Stimulated activated CD4-positive, alpha-beta T cell treated with anti-CD3 and anti-CD28 coated beads, TNF-alpha, amount 100 ng/mL, for 48 hours (primary cell): ENCODE measurements around the gene SOBP.

Source experiments
- DNase-seq, 3 donors: peaks; one replicate each; pipeline ENCODE4 v3.0.0-alpha.2; 2020; ENCODE audit warnings: low read depth in 3 of 3

SOBP gene

DNA sequence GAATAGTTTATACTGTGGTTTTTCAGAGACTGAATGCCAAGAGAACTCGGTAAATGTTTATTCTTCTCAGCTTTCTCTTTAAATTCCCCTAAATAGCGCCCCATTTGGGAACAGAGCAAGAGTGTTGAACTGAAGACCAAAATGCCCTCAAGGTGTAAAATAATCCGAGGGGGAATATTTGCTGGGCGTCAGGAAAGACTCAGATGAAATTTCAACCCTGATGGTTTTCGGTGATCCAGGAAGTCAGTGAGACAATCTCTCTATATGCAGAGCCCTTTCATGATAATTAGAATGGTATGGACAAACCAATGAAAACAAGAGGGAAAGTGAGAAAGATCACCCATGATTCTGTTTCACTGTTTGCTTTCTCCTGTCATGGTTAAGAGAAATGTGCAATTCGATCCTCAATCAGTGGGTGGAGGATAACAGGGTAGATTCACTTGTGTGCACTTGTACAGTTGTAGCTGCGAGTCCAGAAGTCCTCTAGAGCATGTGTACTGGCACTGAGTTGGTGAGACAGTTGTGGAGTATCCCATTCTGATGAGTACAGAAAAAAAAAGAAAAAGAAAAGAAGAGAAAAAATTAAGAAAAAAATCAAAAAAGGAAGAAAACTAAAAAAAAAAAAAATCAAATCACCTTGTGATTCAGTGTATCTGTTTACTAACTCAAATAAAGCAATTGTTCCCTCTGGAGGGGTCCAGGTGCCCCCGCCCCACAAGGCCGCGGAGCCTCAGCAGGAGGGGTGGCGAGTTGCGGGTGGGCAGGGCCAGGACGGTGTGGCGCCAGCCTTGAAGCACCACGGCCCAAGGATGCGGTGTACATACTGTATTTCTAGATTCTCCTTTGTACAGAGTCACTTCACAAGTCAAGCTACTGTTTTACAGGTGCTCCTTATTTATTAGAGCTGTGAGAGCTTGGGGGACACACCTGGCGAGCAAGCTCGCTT is 169.3 kb downstream of the SOBP start:
- DNase-seq, result no peak

DNA sequence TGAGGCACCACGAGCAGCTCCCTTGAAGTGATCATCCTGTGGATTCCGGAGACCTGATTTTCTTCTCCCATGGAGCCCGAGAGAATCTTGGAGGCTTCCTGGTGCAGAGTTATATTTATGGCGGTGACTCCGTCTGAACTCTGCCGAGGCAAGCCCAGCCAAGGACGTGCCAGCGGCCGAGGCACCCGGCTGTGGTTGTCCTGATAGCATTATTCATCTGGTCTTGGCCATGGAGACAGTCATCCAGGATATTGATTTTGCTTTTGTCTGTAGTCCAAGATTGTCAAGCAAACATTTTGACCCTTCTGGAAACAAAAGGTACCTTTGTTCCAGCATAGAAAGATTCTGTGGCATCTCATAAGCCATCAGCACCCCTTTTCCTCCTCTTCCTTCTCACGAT is 170.9 kb downstream of the SOBP start:
- DNase-seq, result no peak

DNA sequence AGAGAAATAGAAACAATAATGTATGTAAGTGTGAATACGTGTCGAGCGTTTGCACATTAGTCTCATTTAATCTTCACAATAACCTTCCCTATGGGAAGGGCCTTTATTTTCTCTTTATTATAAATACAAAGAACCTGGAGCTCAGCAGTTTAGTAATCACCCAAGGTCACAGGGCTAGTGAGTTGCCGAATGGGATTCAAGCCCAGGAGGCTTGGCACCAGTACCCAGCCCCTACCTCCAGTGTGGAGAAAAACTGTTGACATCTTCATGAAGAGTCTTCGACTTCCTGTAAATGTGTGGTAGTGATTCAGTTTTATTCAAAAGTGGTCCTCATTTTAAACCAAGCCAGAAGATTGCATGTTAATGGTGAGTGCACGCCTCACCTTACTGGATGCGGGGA is 171.4 kb downstream of the SOBP start:
- DNase-seq, result no peak

DNA sequence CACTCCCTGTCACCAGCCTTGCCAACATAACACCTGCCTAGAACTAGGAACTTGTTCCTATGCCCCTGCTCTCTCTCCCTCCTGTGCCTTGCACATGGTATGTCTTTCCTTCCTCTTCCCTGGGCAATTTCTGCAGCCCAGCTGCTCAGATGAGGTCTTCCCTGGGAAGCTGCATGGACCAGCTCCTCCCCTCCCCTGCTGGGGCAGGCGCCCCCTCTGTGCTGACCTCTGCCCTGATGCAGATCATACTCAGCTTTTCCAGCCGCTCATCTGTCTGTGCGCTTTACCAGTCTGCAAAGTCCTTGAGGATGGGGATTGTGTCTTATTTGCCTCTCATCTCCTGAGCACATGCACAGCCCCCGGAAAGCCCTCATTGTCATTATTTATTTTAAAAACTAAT is 172.4 kb downstream of the SOBP start:
- DNase-seq, result no peak

DNA sequence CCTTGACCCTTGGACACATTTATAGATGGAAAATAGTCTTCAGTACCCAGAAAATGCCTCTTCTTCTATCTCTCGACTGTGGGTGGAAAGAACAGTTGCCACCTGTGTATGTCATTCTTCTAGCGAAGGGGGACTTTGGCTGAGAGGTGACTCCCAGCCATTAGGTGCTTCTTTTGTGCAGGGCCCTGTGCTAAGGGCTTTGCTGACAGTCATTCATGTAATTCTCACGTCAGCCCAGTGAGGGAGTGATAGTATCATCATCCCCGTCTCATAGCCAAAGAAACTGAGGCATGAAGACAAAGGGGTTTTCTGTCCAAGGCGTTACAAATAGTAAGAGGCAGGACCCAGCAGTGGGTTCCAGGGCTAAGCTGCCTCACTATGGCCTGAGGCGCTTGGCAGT is 173.4 kb downstream of the SOBP start:
- no peak for DNase-seq

DNA sequence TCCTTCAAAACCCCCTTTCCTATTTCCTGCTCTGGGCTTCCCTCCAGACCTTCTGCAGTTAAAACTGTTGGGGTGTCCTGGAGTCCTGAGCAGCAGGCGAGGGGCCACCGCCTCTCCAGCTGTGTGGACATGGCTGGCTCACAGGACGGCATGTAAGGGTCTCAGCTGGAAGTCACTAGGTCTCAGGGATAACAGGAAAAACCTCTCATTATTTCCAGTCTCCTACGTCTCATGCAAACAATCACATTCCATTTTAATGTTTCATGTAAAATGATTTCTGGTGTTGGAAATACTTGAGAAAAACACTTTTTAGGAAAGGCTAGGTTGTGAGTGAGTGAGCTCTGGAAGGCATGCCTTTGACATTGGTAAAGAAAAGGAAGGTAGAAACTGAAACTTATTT is 175.5 kb downstream of the SOBP start:
- DNase-seq, result no peak

DNA sequence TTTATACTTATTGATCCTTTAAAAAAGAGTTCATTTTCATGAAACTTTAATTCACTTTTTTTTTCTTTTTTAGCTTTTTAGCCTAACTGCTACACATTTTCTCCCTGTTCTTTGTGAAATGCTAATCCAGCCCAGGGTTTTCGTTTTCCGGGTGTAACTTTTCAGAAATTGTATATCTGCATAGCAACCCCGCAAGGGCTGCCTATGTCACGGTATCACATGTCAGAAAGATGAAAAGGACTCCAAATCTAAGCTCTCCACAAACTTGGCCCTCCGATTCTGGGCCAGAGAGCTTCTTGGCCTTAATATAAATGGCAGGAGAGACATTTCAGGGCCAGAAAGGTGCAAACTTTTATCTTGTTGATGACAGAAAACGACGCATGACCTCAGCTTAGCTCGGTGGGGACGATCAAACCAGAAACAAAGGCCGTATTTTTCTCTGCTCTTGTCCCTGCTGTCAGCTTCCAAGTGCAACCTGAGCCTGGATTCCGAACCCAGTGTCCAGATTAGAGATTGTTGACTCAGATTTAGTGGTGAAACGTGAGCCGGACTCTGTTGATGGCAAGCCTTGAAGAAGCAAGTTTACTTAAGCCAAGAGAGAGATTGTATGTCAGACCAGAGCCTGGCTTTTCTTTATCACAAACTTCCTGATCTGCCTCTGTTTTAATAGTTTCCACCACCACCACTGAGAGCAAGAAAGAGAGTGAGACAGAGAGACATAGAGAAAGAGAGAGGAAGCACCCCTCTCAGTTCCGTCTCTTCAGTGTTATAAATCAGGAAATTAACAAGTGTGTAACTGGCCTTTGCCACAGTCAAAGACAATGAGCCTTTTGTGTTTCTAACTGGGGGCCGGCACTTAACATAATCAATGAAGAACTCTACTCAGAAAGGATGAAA is 176.4 kb downstream of the SOBP start:
- DNase-seq, result no peak

DNA sequence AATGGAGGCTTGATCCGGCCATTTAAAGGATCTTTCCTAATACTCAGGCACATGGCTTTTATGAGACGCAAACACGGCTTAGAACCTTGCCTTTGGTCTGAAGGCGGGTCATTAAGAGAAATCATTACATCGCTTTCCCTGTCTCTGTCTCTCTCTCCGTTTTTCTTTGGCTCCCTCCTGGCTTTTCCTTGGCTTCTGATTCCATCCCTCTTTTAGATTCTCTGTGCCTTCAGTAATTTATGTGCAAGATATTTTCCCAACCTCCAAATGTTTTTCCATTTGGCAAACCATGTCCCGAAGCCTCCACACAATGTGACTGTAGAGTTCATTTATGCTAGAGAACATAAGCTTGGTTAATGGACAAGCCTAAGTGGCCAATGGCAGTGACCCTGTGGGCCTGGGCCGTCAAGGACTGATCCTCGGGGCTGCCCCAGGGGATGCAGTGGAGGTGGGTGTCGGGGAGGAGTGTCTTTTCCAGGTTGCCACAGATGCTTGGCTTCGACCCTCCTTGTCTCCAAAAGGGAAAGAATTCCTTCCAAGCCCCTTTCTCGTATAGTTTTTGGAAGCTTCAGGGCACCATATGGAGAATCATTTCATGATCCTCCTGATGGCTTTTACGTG is 177.2 kb downstream of the SOBP start:
- no peak for DNase-seq

DNA sequence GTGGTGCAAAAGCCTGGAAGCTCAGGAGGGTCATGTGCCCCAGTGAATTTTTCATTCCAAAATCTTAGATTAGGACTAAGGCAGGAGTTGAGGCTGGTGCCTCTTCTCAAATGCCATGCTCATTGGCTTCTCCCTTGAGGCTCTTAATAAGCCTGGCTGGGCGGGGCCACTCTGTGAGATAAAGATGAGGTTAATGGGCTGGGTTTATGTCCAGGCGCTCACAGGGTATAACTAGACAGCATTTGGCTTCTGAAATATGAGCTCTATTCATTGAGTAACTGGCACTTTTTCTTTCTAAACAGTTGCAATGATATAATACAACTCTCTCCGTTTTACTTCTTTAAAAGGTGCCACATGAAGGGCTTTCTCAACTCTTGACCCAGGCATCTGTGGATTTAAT is 177.9 kb downstream of the SOBP start:
- DNase-seq, result no peak

DNA sequence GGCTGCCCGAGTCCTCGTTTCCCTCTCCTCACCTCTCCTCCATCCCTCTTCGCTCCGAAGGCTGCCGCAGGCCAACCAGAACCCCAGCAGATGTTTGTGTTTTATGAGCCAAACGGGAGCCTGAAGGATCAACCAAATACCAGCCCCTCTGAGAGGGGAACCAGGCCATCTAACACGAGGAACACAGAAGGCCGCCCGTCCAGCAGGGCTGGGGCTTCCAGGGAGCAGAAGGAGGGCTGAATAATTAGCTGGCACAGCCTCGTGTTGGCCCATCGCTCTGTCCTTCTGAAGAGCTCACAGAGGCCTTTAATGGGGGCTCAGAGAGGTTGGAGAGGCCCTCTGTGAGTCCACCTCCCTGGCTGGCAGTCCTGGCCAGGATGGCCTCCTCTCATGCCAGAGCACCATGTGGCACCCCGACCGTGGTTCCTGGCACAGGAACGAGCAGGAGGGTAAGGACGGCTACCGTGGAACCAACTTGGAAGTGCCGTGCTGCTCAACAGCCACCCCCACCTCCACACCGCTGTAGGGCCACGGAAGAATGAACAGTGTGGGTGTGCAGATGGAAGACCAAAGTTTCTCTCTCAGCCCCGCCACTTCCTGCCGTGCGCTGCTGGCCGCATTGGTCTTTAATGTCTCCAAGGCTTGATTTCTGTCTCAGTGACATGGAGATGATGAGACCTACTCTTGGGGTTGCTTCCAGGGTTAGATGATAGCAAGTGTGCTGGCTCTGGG is 179.0 kb downstream of the SOBP start:
- DNase-seq, result peak; percentile 10 to 24 (median 15)

DNA sequence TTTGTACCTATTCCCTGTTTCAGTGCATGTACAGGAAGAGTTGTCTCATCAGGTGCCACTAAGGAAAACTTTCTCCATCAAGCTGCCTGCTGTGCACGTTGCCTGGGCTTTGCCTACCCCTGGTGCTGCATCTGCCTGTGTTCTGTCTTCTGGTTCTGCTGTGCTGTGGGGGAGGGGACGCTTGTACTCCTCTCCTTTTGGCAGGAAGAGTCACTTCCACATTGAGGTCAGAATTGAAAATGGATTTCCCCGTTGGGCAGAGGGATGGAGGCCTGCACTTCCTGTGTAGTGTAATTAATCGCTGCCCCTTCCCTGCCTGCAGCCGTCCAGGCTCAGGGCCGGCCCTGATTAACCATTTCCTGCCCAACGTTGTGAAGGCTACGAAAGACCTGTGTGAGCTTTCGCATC is 180.9 kb downstream of the SOBP start:
- DNase-seq, result no peak

DNA sequence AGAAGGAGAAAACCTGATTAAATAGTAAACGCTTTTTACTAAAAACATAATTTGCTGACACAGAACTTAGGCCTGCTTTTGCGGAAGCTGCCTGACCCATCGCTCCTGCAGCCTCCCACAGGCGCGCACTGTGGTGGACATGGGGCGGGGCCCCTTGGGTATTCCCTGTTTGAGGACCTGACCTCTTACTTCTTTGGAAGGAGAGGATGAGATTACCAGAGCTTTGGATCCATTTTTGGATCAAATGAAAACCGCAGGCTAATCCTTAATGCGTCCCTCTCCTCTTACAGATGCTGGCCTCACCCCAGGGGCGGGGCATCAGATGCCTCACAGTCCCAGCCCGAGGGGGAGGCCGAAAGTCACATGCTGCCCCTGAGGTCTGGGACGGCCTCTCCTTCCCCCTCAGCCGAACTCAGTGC is 183.2 kb downstream of the SOBP start:
- DNase-seq, result no peak

DNA sequence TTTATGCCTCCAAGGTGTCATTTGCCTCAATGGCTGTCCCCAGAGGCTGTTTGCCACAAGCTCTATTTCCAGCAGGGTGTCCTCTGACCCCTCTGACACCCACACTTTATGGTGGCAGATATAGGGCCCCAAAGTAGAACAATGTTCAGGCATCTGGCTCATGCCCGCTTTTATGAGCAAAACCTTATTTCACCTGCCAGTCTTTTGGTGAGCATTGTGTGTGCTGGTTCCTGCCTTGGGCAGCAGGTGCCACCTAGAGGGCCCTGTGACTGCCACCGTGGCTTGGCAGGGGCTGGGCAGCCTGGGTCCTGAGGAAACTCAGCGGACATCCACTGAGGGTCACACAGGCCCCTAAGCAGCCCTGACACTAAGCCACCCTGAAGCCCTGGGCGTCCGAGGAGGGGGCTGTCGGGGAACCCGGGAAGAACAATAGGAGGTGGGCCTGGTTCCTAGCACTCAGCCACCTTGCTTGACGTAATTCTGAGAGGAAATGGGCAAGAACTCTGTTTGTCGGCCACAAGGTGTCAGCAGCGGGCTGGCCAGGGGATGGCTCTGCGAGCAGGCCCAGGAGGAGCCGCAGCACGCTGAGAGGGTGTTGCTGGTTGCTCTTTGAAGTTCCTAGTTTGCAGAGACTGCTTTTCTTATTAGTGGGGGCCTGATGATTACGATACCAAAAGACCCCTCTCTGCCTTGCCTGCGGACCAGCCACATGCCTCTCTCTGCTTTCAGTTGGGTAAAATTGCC is 185.2 kb downstream of the SOBP start:
- DNase-seq, result peak; percentile 70 to 80 (median 80)

DNA sequence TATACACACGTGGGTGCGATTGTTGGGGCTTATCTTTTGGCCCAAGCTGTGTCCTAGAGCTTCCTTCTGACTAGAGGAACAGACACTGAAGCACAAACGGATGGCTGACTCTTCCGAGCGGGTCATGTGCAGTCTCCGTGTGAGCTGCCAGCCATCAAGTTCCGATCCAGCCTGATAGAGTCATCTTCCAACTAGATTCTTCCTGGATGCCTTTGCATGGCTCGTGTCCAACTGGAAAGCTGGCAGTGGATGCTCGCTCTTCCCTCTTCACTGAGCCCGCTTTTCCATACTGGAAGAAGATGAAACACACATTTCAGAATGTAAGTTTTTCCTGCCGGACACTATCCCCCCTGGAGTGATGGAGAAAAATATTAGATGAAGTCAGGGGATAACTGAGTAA is 186.1 kb downstream of the SOBP start:
- DNase-seq, result no peak

DNA sequence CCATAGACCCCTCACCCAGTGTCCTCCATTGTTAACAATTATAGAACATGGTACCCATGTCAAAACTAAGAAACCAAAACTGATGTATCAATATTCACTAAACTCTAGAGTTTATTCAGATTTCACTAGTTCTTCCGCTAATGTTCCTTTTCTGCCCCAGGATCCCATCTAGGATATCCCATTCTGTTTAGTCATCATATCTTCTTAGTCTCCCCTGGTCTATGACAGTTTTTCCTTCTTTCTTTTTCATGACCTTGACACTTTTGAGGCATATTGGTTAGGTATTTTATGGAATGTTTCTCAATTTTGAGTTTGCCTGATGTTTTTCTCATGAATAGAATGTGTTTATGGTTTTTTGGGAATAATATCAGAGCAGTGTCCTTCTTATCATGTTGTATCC is 187.5 kb downstream of the SOBP start:
- no peak for DNase-seq

DNA sequence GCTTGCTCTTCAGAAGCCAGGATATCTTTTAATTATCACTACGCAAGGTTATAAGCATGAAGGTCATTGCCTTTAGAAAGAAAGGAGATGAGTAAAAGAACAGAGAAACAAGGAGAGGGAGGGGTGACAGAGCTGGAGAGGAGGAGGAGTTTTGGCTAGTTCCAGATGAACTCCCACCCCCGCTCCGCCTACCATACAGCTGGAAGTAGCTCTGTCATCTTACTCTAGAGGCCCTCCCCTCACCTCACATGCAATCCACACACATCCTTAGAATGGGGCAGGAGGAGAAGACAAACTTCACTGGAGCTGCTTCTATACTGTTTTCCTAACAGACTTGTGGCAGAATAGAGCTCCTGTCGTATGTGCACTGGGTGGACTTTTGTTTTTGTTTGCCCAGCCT is 189.5 kb downstream of the SOBP start:
- DNase-seq, result no peak

DNA sequence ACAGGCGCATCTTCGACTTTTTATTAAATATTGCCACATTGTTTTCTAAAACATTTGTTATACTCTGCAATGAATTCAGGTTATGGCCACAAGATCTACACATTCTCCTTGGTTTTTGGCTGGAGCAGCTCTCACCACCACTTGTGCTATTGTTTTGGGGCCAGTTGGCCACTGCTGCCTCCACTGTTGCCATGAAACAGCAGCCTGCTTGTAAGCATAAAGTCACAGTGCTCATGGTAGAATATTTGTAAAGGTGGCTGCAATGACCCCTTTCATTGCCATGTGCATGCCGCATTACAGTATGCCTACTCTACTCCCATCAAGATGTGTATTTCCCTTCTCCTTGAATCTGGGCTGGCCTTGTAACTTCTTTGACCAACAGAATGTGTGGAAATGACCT is 192.8 kb downstream of the SOBP start:
- no peak for DNase-seq

DNA sequence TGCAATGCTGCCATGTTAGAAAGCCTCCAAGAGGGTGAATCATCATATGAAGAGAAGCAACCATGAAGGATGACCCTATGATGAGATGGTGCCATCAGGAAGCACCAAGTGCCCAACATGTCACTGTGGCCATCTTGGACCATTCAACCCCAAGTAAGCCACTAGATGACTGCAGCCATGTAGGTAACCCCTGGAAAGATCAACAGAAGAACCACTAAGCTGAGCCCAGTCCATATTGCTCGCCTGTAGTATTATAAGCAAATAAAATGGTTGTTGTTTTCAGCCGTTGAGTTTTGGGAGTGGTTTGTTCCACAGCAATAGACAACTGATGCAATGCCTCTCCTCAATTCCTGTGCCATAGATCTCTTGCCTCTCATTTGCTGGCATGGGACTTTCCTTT is 193.3 kb downstream of the SOBP start:
- no peak for DNase-seq

DNA sequence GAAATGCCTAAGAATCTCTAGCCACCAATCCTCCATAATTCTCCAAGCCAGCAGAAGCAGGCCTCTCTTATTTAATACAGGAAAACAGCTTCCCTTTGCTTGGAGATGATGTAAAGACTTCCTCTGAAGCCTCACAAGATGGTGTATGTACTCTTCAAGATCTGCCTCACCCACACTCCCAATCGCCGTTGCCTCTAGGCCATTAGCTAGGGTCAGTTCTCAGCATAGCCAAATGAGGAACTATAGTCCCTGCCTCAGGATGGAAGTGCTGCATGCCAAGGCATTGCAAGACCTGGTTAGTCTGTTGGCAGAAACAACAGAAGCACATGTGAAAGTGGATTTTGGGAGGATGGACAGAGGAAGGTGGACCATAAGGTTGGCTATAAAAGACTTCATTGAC is 195.1 kb downstream of the SOBP start:
- DNase-seq, result no peak

DNA sequence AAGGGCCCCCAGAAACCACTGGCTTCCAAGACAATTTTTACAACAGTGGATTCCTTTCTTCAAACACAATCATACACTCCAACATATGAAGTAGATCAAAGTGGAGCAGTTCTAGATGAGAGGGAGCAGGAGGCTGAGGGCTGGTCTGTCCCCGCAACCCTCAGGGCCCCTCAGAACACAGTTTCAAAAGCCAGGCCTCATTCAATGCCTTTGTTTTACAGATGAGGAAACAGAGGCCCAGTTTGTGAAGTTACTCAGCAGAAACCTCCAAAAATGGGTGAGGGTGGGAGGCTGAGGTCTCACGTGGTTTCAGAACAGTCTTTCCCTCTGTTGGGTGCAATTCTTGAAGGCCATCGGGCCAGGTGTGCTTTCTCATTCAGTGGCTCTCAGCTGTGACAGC is 199.3 kb downstream of the SOBP start:
- DNase-seq, result no peak
